NCI-H1048 (cell line): ENCODE results near the gene SIX6.
"Not testable (repeated sequence)": the region's sequence is repeated elsewhere in the genome, so short reads cannot be mapped to it uniquely, and the experiment has no call there.

Source experiments
- DNase-seq: peaks from one replicate; lab custom pipeline; 2025; lab: John Stamatoyannopoulos, UW

Gene SIX6

DNA sequence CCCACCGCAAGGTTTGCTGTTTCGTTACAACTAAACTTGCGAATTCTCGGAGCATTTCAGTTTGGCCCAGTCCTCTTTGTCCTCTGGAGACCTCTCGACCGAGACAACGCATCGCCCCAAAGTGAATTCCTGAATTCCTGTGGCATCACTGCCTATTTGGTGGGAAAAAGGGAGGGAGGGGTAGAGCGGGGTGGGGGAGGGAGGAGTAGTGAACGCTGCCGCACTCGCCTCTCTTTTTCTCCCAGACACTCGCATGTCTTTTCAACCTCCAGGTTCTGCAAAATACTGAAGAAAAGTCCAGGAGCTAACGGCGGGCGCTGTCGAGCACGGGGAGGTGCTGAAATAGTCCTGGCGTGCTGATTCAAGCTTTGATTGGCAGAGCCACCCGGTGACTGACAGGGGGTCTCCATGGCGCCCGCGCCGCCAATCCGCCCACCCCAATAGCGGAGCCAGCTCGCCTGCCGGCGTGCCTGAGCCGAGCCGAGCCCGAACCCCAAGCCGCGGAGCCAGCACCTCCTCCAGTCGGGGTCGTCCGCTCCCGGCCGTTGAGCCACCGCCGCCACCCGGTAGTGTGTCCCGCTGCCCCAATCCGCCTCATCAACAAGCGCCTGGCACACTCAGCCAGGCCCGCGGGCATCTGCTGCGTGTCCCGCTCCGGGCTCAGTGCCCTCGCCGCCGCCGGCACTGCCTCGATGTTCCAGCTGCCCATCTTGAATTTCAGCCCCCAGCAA is at the start of gene SIX6:
Gene SIX6 (plus strand): TSS at position 440 of the 731 bp plus-strand sequence. CDS start 253 bp downstream, at position 693.
- DNase-seq = no peak

DNA sequence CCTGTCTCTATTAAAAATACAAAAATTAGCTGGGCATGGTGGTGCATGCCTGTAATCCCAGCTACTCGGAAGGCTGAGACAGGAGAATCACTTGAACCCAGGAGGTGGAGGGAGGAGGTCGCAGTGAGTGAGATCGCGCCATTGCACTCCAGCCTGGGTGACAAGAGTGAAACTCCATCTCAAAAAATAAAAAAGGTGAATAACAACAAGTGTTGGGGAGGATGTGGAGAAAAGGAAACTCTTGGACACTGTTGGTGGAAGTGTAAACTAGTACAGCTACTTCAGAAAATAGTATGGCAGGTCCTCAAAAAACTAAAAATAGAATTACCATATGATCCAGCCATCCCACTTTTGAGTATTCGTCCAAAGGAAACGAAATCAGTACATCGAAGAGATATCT is 28.7 kb upstream of the SIX6 start:
- DNase-seq = not testable (repeated sequence)

DNA sequence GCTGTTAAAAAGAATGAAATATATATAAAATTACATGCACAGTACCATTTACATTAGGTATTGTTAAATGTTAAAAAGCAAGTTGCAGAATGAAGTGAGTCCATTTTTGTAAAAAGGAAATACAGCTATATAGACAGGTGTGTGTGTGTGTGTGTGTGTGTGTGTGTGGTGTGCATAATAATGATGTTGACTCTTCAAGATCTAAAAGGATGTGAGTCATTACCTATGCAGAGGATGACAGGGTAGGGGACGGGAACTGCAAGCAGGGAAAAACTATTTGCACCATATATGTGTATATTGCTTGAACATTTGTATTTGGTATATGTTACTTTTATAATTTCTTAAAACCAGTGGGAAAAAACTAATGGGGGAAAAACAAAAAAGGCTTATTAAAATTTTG is 26.2 kb upstream of the SIX6 start:
- no peak for DNase-seq

DNA sequence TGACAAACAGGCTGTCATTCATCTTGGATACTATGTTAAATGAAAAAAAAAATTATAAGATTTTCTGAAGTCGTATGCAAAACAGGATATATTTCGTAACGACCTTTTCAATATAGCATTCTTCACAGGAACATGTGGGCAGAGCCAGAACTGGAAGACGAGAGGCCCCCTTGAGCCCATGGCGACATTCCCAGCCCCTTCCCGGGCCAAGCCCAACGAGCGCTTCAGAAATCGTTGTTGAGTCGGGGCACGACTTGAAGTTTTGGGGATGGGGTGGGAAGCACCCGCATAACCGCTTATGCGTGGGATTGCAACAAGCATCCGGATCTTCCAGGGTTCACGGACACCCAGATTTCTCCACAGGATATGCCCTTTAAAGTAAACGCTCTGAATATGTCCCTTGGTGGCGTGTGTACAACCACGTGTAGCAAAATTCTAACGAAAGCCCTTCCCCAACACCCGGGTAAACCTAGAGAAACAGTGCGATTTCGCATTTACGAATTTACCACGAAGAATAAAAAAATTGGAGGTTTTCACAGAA is 23.8 kb upstream of the SIX6 start:
- no peak for DNase-seq

DNA sequence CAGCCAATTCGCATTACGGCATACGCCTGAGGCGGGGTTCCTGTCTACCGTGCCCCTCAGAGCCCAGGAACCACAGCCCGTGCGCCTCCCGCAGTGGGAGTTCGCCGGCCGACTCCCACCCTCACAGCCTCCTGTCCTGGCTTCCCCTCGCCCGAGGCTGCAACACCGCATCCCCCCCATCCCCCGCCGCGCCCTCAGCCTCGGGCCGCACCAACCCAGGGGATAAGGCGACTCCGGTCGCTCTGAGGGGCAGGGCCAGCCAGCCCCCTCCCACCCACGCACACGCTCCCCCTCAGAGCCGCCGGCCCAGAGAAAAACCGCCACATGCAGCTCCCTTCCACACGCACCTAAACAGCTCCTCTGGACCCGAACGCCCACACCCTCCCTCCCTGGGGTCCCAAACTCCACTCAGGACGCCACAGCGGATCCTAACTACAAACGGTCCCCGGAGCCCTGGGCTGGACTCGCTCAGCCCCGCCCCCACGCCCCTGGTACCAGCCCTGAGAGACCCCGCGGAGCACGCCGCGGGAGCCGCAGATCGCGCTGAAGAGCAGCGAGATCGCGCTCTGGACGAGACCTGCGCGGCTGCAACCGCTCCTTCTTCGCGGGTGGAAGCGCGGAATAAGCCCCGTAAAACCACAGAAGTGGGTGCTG is 23.2 kb upstream of the SIX6 start, which contains the start of gene C14orf39:
Gene C14orf39 (minus strand): TSS at position 466 of the 654 bp plus-strand sequence. CDS start 985 bp downstream, outside the sequence.
- DNase-seq = no peak

DNA sequence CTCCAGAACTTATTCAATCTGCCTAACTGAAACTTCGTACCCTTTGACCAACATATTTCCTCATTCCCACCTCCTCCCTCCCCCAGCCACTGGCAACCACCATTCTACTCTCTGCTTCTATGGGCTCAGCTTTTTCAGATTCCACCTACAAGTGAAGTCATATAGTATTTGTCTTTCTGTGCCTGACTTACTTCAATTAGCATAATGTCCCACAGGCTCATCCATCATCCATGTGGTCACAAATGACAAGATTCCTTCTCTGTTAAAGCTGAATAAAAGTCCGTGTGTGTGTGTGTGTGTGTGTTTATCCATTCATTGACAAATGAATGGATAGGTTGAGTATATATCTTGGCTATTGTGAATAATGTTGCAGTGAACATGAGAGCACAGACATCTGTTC is 21.7 kb upstream of the SIX6 start:
- DNase-seq = no peak

DNA sequence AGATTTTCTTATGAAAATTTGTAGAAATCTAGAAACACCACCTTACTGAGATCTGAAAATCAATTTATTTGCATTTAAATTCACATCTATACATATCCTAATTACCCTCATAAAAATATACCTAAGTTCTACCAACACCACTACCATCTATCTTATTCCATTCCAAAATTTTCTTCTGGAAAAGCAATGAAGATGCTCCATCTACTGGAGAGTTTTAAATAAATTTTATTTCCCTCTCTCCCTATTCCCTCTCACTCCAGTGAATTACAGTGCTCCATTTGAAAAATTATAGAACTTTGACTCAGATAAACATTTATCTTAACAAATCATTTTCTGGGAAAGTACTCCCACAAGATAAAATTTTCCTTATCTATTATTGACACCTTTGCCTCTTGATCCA is 20.8 kb upstream of the SIX6 start:
- no peak for DNase-seq

DNA sequence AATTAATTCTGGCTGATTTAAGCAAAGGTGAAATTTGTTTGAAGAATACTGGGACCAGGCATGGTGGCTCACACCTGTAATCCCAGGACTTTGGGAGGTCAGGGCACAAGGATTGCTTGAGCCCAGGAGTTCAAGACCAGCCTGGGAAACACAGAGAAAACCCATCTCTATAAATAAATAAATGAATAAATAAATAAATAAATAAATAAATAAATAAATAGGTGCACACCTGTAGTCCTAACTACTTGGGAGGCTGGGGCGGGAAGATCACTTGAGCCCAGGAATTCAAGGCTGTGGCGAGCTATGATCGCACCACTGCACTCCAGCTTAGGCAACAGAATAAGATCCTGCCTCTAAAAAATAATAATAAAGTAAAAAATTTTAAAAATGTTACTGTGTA is 18.7 kb upstream of the SIX6 start:
- no peak for DNase-seq

DNA sequence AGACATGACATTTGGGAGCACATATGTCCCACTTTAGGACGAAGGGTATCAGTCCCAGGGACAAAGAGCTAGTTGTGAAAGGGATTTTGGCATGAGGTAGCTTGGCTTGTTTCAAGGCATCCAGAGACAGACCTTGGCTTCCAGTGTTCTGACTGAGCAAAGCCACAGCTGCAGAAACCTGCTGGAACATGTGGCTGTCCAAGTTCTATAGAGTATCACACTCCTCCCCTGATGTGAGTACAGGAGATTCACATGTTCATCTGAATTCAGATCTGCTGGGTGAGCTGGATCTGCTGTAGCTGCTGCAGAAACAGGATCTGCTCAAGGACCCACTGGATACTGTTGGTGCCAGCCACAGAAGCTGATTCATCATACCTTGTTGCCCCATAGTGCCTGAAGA is 13.0 kb upstream of the SIX6 start:
- DNase-seq = no peak

DNA sequence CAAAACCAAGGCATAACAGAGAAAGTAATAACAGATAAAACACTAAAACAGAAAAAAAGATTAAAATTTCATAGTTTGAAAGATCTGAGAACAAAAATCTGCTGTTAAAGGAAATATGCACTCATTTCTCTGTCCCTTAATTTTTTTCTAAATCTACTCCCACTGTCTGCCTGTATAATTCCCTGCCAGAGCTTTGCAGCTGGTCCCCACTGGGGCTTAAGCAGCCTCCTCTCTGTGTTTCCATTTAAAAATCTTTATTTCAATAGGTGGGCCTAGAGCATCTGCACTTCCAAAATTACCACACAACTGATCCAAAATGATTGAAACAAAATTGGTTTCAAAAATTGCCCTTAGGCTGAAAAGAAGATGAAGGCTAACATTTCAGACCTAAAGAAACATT is 6.4 kb upstream of the SIX6 start:
- no peak for DNase-seq

DNA sequence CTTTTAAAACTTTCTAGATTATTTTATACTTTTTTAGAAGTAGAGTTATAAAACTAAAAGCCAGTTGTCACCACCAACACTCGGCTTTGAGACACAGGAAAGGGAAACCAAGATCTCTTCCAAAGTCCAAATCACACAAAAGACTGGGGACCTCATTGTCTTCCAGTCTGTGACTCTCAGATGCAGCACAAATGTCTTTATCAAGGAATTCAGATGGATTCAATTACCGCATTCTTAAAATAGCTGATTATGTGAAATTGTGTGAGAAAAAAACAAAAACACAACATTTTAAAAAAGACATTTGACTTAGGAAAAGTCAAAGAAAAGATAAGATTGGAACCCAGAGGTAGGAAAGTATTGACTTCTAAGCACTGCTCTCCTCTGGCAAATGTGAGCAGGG is 3.5 kb upstream of the SIX6 start:
- no peak for DNase-seq

DNA sequence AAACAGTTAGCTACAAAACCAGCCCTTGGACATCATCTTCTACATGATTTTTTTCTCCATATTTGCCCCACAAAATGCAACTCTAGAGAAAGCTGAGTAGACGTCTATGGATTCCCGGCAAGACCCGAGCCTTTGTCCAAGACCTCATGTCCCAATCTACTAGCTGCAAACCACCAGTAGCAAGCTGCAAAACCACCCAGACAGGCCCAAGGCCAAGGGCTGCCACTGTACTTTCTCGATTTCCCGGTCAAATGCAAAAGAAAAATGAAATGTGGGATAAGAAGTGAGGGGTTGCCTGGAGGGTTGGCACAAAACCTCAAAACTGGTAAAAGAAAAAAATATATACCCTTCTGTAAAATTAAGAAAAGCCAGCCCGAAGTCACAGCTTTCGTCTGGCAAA is 2.9 kb upstream of the SIX6 start:
- no peak for DNase-seq

DNA sequence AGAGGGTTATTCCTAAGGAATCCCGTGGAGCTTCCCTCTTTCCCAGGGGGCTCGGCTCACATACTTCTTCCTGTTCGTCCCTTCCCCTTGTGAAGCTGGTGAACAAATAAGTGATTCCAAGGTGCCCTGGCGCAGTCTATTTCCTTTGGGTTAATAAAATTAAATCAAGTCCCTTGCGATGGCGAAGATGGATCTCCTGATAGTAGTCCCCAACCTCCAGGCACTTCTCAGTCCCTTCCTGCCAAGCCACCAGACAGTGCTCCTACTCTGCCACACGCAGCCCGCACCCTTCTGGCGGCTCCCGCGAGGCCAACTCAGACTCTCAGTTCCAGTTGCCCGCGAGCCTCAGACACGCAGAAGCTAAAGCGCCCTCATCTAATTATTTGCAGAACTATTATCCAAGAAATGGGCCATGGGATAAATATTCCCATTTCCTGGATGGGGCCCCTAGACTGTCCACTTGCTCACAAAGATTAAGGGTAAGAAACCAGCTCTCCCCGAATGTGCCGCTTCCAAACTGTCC is 2.4 kb upstream of the SIX6 start:
- no peak for DNase-seq

DNA sequence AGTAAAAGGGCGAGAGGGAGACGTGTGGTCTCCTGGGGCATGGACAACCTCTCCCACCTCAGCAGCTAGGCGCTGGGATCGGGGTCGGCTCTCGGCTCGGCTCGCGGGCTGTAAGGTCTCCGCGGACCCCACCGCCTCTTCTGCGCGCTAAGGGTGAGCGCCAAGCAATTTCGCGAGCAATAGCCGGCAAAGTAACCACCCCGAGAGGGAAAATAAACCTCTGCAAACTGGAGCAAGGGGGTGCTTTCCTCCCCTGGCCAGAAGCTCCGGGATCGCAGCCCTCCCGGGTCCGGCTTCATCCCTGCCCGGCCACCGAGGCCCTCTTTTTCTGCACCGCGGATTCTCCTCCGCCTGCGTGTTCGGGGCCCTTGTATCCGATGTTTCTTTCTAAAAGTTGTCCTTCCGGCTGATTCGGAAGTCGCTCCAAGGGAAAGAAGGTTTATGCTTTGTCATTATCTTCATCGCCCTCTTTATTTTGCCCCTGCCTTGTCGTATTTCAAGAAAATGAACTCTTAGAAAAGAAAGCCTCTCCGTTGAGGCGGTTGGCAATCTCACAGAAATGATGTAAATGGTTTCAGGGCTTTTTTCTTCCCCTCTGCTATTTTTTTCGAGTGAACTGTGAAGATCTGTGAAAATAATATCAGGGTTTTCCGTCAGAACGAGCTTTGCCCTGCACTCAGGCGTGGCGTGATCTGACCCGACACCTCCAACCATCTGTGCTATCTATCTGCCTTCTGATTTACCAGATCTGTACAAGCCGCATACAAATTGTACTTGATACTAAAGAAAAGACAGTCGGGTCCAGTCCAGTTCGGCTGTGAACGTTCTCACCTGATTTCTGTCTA is 1.7 kb upstream of the SIX6 start:
- no peak for DNase-seq

DNA sequence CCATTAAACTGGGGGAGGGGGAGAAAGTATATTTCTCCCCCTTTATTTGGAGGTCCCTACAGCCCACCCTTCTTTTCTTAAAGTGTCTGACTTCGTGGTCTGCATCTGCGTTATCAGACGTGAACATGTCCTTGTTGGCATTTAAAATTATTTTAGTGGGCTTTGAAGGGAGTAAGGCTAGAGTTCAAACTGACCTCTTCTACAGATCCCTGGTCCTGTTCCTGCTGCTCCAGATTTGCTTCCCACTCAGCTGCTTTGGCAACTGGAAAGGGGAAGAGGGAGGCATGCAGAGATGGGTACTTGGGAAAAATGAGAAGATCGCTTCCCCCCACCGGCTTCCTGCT is 611 bp upstream of the SIX6 start:
- no peak for DNase-seq

DNA sequence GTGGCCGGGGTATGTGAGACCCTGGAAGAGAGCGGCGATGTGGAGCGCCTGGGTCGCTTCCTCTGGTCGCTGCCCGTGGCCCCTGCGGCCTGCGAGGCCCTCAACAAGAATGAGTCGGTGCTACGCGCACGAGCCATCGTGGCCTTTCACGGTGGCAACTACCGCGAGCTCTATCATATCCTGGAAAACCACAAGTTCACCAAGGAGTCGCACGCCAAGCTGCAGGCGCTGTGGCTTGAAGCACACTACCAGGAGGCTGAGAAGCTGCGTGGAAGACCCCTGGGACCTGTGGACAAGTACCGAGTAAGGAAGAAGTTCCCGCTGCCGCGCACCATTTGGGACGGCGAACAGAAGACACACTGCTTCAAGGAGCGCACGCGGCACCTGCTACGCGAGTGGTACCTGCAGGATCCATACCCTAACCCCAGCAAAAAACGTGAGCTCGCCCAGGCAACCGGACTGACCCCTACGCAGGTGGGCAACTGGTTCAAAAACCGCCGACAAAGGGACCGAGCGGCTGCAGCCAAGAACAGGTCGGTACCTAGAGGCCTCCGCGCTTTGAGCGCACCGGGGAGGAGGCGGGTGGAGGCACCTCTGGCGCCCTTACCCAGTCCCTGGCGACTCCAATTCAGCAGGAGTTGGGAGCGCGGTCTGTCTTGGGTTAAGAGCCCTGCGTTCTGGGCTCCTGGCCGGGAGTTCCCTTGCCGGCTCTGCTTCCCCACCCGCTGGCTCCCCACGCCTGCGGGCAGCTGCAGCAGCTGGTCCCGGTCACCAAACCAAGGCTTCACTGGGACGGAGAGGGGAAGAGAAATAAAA is 700 bp downstream of the SIX6 start:
- DNase-seq = no peak

DNA sequence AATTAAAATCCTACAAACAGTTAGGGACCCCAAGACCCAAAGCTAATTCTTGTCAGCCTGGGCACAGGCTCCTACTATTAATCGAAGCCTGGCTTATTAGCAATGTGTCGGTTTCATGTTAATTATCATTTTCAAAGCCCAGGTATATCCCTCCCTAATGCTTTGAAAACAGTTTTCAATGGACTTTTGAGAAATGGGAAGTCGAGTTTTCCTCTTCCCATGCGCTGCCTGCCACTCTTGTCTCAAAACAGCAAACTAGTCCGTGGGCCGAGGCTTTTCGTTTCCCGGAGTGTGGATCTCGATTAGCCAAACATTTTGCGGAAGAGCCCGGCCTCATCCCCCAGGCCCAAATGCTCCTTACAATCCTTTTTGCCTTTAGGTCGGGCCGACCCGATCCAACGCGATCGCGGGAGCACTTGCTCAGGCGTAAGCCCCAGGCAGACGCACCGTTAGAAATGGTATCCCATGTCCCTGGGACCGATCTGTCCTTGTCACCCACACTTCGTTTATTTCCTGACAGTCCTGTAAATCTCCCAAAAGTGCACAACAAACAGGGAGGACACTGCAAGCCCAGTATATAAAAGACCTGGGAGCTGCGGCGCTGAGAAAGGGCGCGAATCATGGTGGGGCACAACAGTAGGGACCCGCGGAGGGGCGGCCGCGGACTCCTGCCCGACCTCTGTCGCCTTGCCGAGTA is 1.5 kb downstream of the SIX6 start:
- DNase-seq = no peak

DNA sequence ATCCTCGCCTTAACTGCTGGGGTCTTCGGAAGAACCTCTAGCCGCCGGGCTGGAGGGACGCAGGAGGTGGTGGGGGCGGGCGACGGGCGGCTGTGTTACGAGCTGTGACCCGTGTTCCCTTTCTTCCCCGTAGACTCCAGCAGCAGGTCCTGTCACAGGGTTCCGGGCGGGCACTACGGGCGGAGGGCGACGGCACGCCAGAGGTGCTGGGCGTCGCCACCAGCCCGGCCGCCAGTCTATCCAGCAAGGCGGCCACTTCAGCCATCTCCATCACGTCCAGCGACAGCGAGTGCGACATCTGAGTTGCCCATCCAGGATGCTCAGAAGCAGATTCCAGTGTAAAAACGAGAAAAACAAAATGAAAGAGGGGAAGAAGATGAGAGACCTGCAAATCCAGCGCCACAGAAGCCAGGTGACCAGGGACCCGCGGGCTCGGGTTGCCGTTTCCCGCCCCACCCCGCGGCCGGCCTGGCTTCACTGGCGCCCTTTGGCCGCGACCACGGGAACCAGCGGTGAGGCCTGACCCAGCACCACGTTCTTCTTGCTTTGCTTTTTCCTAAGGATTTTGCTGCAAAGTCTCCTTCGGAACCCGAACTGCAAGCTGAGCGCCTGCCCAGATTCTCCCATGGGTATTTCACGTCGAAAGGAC is 2.1 kb downstream of the SIX6 start:
- no peak for DNase-seq

DNA sequence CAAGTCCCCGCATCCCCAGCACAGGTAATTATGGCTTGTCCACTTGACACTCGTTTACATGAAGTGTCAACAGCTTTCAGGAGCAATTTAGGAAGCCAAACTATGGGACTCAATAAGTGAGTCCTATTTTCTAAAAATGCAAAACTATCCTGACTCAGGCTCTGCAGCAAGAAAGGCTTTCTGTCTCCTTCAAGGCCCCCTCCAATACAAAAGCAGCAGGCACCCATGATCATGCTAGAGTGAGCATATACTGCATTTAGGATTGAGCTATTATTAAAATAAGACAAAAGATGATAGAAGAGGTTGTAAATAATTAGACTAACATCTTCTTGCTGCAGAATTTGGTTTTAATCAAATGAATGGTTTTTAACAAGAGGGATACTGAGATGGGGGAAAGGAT is 3.2 kb downstream of the SIX6 start:
- no peak for DNase-seq

DNA sequence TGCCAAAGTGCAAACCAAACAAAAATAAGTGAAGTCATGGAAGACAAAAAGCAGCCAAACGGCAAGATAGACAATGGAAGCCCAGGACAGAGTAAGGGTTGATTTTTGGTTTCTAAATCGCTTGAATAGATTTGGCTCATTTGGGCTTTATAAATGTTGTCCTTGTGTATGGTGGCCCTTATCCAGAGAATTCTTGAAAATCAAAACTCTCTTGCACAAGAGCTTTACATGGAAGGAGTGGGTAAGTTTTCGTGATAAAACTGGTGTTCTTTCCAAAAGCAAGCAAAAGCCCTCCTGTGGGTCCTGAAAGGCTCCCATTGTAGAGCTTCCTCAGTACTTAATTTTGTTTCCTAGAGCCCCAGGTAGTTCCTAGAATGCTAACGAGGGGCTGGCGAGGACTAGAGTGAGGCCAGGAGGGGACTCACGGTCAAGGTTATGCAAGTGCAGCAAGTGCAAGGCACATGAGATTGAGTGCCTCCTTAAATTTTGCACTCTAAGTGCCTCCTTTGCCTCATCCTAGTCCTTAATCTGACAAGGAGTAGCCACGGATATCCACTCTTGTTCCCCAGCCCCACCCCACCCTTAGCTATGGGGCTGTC is 4.1 kb downstream of the SIX6 start:
- DNase-seq = no peak
